Smooth muscle cell (in vitro differentiated cells): ENCODE measurements around the gene USB1. TPM values are rescaled to one million over a fixed set of nuclear protein-coding genes. Genes with fewer than 3 reads are reported as not detected.
"Not testable (repeated sequence)": the region's sequence is repeated elsewhere in the genome, so short reads cannot be mapped to it uniquely, and the experiment has no call there.

ENCODE experiments used
- DNase-seq: peaks from one replicate; lab custom pipeline; 2025; ENCODE audit not compliant: unreplicated experiment; lab: John Stamatoyannopoulos, UW
- H2AFZ ChIP-seq: fragments of 200-600 bp; sonication (generic); 2 replicates; pipeline ENCODE4 v1.6.0; 2016; ENCODE audit warnings: antibody characterized with exemption, low read depth, mild to moderate bottlenecking
- H3F3A ChIP-seq: fragments of 200-600 bp; sonication (generic); 2 replicates; pipeline ENCODE4 v1.6.0; 2017; ENCODE audit warnings: antibody characterized with exemption, low read depth
- H3K27ac ChIP-seq: fragments of 200-600 bp; sonication (generic); 2 replicates; pipeline ENCODE4 v1.5.1; 2016; ENCODE audit warnings: low read depth, mild to moderate bottlenecking
- H3K27me3 ChIP-seq: fragments of 200-600 bp; sonication (generic); 2 replicates; pipeline ENCODE4 v1.6.1; 2016; ENCODE audit warnings: low read depth, mild to moderate bottlenecking
- H3K36me3 ChIP-seq: fragments of 200-600 bp; sonication (generic); 2 replicates; pipeline ENCODE4 v1.5.1; 2016; ENCODE audit warnings: low read depth
- H3K4me1 ChIP-seq: fragments of 200-600 bp; sonication (generic); 2 replicates; pipeline ENCODE4 v1.5.1; 2016; ENCODE audit warnings: low read depth
- H3K4me2 ChIP-seq: fragments of 200-600 bp; sonication (generic); 2 replicates; pipeline ENCODE4 v1.6.0; 2016; ENCODE audit warnings: mild to moderate bottlenecking
- H3K4me3 ChIP-seq: fragments of 200-600 bp; sonication (generic); 2 replicates; pipeline ENCODE4 v1.5.1; 2016; ENCODE audit warnings: mild to moderate bottlenecking
- H3K79me2 ChIP-seq: fragments of 200-600 bp; sonication (generic); 2 replicates; pipeline ENCODE4 v1.6.0; 2016; ENCODE audit warnings: low read depth, mild to moderate bottlenecking
- H3K9ac ChIP-seq: fragments of 200-600 bp; sonication (generic); 2 replicates; pipeline ENCODE4 v1.6.0; 2016; ENCODE audit warnings: low read depth
- H3K9me3 ChIP-seq: fragments of 200-600 bp; sonication (generic); replicated peaks from 2 replicates; pipeline ENCODE4 v1.5.1; 2016; ENCODE audit warnings: low read depth
- H4K20me1 ChIP-seq: fragments of 200-600 bp; sonication (generic); 2 replicates; pipeline ENCODE4 v1.6.0; 2016; ENCODE audit warnings: low read depth
- CTCF ChIP-seq: fragments of 200-600 bp; sonication (generic); IDR thresholded peaks from 2 replicates; pipeline ENCODE4 v1.5.1; 2017; ENCODE audit warnings: borderline replicate concordance, mild to moderate bottlenecking, antibody characterized with exemption; ENCODE audit not compliant: insufficient read depth, poor library complexity, severe bottlenecking
- WGBS: methylation state at CpG from one replicate; pipeline ENCODE4 v1.1.7; 2016; ENCODE audit warnings: low lambda C conversion rate; 5-methylcytosine and 5-hydroxymethylcytosine counted together
- polyA plus RNA-seq: library from polyadenylated mRNA; unstranded; fragments of >200 nt; fragmentation: Nextera tagmentation; extraction: Ambion mirVana; gene quantifications from 2 replicates; pipeline ENCODE4 v1.2.1, GENCODE V29; 2016
- total RNA-seq: library from RNA; depleted of rRNA; stranded (reverse); fragments of >200 nt; gene quantifications from 2 replicates; pipeline ENCODE4 v1.2.3, GENCODE V29; 2014

The USB1 gene
- total and polyA plus RNA-seq, 2 experiments from 2014 or later, result 26.9 to 56.6 TPM

- no peak overlapping the region for H3K27ac ChIP-seq
- H2AFZ ChIP-seq, result no peak overlapping the region
- H3K4me2 ChIP-seq, result no peak overlapping the region
- peaks cover 14% of the 10 kb centered on the region for H3K4me1 ChIP-seq
- peaks cover 4% of the 10 kb centered on the region for H3F3A ChIP-seq
- peaks cover 12% of the 10 kb centered on the region for H4K20me1 ChIP-seq
- WGBS, result 94% methylated on average over 9 of the region's 9 CpGs
- no peak overlapping the region for H3K4me3 ChIP-seq
- no peak for DNase-seq
- H3K9ac ChIP-seq, result no peak overlapping the region
- H3K9me3 ChIP-seq, result no peaks in the 10 kb centered on the region
- no peaks in the 10 kb centered on the region for H3K36me3 ChIP-seq
- H3K27me3 ChIP-seq, result no peaks in the 10 kb centered on the region
- no peak for TF ChIP-seq CTCF
- H3K79me2 ChIP-seq, result peaks cover 3% of the 10 kb centered on the region
These were observed 1.2 kb downstream of the USB1 start for GRCh38 chr16:58002416-58002800.

GRCh38 chr16:58002936-58003335 lies 1.7 kb downstream of the USB1 start:
- TF ChIP-seq CTCF, result no peak
- WGBS, result 97% methylated on average over 5 of the region's 5 CpGs

GRCh38 chr16:58004736-58005135 lies 3.5 kb downstream of the USB1 start:
- H3K79me2 ChIP-seq, H3K9ac ChIP-seq, H3K9me3 ChIP-seq, DNase-seq, H3K4me1 ChIP-seq, H2AFZ ChIP-seq, H3K4me3 ChIP-seq, H4K20me1 ChIP-seq, H3K27ac ChIP-seq, H3K36me3 ChIP-seq, H3K4me2 ChIP-seq, H3K27me3 ChIP-seq, H3F3A ChIP-seq: not testable (repeated sequence)
- 95% methylated on average over 12 of the region's 12 CpGs for WGBS

More at GRCh38 chr16:58002936-58003335, 1.7 kb downstream of the USB1 start:
- Histone ChIP-seq H3K27ac (no peak overlapping the region), H3K9me3 (no peaks in the 10 kb centered on the region), H3K79me2 (peaks cover 3% of the 10 kb centered on the region), H3K9ac (no peak overlapping the region), H4K20me1 (peaks cover 12% of the 10 kb centered on the region), H3K4me2 (no peak overlapping the region), H3K4me3 (no peak overlapping the region), H3K4me1 (peaks cover 14% of the 10 kb centered on the region), H3K27me3 (no peaks in the 10 kb centered on the region), H3F3A (peaks cover 4% of the 10 kb centered on the region), H3K36me3 (no peaks in the 10 kb centered on the region), H2AFZ (no peak overlapping the region)
- no peak for DNase-seq

- WGBS, result 85% methylated on average over 11 of the region's 11 CpGs
- H3K79me2 ChIP-seq, result peaks cover 3% of the 10 kb centered on the region
- H4K20me1 ChIP-seq, result peaks cover 26% of the 10 kb centered on the region
- H3K9me3 ChIP-seq, result no peaks in the 10 kb centered on the region
- H3K4me1 ChIP-seq, result peaks cover 14% of the 10 kb centered on the region
- H3K4me3 ChIP-seq, result no peak overlapping the region
- H3F3A ChIP-seq, result peaks cover 8% of the 10 kb centered on the region
- no peaks in the 10 kb centered on the region for H3K27me3 ChIP-seq
- H3K36me3 ChIP-seq, result no peaks in the 10 kb centered on the region
- H3K27ac ChIP-seq, result no peak overlapping the region
- H3K9ac ChIP-seq, result no peak overlapping the region
- no peak for TF ChIP-seq CTCF
- H2AFZ ChIP-seq, result no peak overlapping the region
- DNase-seq, result no peak
- H3K4me2 ChIP-seq, result no peak overlapping the region
These were observed 8.7 kb downstream of the USB1 start for GRCh38 chr16:58009856-58010416.
